D721Med (cell line): ENCODE measurements around the gene ELMOD3.

Experiments
- DNase-seq: peaks from one replicate; pipeline ENCODE4 v3.0.0; 2011; ENCODE audit warnings: low spot score; ENCODE audit not compliant: insufficient read length
- FAIRE-seq: peaks from 2 replicates; lab custom pipeline; 2011; peaks lifted over from hg19 to GRCh38; lab: Jason Lieb, UNC
- TF ChIP-seq, protein P1 (sequence below): IDR thresholded peaks from 2 replicates; pipeline ENCODE4 v1.5.1; 2012; ENCODE audit warnings: mild to moderate bottlenecking, control low read depth; ENCODE audit not compliant: insufficient read depth; ENCODE audit errors: missing control alignments

ELMOD3 gene

DNA sequence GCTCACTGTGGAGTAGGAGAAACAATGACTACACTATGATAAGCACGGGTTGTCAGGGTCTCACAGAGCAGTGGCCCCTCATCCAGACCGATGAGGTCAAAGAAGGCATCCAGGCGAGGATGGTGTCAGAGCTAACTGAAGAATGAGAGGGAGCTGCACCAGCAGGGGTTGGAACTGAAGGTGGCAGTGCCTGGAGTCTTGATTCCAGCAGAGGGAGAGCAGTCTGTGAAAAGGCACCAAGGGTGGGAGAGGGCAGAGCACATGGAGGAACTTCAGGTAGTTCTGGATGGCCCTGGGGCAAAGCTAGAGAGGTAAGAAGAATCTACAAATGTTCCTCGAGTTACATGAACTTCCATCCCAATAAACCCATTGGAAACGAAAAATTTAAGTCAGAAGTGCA is 12.6 kb downstream of the ELMOD3 start:
- TF ChIP-seq, protein P1, sequence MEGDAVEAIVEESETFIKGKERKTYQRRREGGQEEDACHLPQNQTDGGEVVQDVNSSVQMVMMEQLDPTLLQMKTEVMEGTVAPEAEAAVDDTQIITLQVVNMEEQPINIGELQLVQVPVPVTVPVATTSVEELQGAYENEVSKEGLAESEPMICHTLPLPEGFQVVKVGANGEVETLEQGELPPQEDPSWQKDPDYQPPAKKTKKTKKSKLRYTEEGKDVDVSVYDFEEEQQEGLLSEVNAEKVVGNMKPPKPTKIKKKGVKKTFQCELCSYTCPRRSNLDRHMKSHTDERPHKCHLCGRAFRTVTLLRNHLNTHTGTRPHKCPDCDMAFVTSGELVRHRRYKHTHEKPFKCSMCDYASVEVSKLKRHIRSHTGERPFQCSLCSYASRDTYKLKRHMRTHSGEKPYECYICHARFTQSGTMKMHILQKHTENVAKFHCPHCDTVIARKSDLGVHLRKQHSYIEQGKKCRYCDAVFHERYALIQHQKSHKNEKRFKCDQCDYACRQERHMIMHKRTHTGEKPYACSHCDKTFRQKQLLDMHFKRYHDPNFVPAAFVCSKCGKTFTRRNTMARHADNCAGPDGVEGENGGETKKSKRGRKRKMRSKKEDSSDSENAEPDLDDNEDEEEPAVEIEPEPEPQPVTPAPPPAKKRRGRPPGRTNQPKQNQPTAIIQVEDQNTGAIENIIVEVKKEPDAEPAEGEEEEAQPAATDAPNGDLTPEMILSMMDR: no peak
- no peak for DNase-seq
- FAIRE-seq: no peak

DNA sequence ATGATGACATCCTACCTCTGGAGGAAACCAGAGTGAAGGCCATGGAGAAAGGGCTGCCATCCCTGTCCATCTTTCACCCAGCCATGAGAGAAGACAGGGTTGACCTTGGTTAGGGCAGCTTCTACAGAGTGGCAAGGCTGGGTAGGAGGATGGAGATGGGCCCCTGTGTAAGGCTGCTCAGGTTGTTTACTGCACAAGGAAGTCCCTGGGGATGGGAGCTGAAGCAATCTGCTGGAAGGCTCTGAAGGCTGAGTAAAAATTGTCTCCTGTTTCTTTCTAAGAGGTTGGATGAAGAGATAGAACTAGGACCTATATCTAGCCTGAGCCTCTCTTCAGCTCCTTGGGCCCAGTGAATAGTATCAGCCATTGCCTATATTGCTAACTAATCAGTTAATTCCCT is 14.4 kb downstream of the ELMOD3 start:
- DNase-seq (no peak), FAIRE-seq (no peak)
- TF ChIP-seq, protein P1: no peak

DNA sequence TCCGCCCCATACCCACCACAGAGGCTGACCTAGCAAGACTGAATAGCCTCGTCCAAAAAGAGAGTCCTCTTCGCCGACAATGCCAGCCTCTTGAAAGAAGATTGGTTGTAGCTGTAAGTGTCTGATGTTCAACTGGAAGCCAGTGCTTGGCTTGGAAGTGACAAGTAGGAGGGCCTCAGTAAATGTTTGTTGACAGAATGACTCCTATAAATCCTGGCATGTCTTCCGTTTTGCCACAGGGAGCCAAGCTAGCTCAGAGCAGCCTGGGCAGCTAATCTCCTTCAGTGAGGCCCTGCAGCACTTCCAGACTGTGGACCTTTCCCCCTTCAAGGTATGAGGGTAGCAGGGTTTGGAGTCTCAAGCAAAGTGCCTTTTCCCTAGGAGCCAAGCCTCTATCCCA is 14.9 kb downstream of the ELMOD3 start:
- no peak for DNase-seq
- TF ChIP-seq, protein P1: no peak
- FAIRE-seq: no peak

DNA sequence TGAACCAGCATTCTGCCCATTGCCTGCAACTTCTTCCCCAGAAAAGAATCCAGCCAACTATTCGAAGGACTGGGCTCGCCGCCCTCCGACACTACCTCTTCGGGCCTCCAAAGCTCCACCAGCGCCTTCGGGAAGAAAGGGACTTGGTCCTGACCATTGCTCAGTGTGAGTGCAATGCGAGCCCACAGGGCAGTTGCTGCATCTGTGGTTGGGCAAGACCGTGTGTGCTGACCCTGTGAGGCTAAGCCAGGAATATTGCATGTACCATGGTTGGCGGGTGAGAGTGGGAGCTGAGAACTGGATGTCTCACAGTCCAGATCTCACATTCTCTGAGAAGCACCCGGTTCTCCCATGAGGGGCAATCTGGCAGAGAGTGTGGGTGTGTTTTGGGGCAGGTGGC is 16.5 kb downstream of the ELMOD3 start:
- FAIRE-seq (no peak), DNase-seq (no peak)
- TF ChIP-seq, protein P1: no peak

DNA sequence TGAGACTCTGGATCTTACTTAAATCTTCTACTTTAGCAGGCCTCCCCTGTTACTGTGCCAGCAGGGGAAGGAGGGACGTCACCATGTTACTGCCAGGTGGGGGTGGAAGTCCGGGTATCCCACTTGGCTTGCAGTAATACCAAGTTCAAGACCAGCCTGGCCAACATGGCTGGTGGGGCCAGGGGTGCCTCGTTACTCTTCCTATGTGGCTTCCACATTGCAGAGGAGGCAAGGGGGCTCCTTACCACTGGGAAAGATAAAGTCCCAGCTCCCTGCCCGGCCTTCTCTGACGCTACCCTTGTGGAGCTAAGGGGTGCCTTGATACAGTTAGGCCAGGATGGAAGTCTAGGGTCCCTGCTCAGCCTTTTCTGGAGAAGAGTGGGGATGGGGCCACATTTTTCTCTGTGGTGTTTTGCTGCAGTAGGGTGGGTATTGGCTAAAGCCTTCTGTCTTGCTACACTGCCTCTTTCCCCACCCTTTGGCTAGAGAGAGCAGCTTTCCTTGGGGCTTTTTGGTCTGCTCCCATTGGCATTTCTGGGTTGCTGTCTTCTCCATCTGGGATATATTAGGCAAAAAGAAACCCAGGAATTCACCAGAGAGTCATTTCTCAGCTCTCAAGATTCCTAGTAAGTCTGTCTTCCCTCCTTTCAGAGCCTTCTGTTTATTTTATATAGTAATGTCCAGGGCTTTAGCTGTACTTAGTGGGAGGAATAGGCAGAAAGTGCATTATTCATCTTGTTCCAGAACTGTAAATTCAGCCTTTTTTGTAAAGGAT is 21.9 kb downstream of the ELMOD3 start:
- FAIRE-seq: no peak
- DNase-seq: no peak
- TF ChIP-seq, protein P1: no peak

DNA sequence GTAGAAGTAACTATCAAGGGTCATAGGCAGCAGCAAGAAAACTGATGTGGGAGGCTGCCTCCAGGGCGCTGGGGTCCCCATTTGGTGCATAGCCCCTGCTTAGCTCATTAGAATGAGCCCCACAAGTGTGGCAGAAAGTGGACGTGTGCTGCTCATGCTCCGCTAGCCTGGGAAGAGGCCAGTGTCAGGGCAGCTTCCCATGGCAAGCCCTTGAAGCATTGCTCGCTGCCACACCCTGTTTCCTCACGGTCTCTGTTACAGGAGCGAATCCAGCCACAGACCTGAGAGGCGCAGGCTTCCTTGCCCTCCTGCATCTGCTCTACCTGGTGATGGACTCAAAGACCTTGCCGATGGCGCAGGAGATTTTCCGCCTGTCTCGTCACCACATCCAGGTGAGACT is 22.5 kb downstream of the ELMOD3 start:
- DNase-seq: no peak
- FAIRE-seq: no peak
- TF ChIP-seq, protein P1: no peak

DNA sequence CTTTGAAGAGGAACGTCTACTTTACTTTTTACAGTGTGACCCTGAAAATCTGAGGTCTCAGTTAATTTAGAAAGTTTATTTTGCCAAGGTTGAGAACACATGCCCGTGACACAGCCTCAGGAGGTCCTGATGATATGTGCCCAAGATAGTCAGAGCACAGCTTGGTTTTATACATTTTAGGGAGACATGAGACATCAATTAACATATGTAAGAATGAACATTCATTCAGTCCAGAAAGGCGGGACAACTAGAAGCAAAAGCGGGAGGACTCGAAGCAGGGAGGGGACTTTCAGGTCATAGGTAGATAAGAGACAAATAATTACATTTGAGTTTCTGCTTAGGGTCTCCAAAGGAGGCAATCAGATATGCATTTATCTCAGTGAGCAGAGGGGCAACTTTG is 23.7 kb downstream of the ELMOD3 start:
- DNase-seq (no peak), FAIRE-seq (no peak)
- TF ChIP-seq, protein P1: no peak
